ENCODE results near the gene HGS. TPM values are rescaled to one million over a fixed set of nuclear protein-coding genes. Genes with fewer than 3 reads are reported as not detected.

Gene HGS
- total and polyA plus RNA-seq, 2 of the 13 experiments (the other 11 are each of a cell fraction or from before 2014, with no cell fraction given): 73.3 to 78.1 TPM

DNA sequence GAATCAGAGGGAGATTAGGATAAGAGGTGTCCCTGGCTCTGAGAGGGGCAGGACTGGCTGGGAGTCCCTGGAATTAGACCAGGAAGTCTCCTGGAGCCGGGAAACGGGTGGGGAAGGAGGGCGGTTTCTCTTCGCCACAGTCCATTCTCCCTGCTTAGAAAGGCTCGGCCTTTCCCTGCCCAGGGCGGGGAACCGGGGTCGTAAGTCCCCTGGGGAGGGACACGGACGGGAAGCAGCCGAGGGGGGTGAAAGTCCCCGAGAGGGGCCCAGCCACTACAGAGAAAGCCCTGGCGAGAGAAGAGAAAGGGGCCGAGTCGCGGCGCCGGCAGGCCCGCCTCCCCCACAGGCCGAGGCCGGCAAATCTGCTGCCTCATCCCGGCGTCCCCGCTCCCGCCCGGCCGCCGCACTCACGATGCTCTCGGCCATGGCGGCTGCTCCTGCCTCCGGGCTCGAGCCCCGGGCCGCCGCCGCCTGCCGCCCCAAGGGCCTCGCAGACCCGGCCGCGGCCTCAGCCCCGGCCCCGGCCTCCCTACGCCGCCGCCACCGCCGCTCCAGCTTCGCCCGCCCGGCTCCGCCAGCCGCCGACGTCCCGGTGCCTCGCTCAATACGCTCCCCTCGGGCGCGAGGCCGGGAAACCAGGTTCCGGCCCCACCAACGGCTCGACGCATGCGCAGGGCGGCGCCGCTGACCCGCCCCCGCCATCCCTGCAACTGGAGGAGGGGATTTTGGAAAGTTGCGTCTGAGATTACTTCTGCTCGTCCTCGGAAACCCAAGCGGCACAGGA, 47.1 kb upstream of the HGS start, which contains the start of the genes NPLOC4 and TSPAN10 (continued):
- TF ChIP-seq TBL1XR1 (IDR thresholded peaks at IDR 0.05; ENCODE audit: borderline replicate concordance, low read length, partially characterized antibody) (peak; percentile 57), NCOA2 (CRISPR knock-in tag; IDR thresholded peaks at IDR 0.05) (peak; percentile 51), RARG (CRISPR knock-in tag; IDR thresholded peaks at IDR 0.05; ENCODE audit: low read depth) (no peak), XRCC5 (optimal IDR thresholded peaks at IDR 0.05; ENCODE audit: low read length) (peak; percentile 98), ZMYM2 (CRISPR knock-in tag; IDR thresholded peaks at IDR 0.05) (no peak), ZNF318 (CRISPR knock-in tag; IDR thresholded peaks at IDR 0.05) (no peak), ZNF543 (CRISPR knock-in tag; IDR thresholded peaks at IDR 0.05) (no peak), HNF4A (CRISPR knock-in tag; IDR thresholded peaks at IDR 0.05) (peak; percentile 32), ONECUT2 (CRISPR knock-in tag; IDR thresholded peaks at IDR 0.05) (0 out of 2 replicates have a peak, but pooled peaks have one; percentile 29), RBM22 (optimal IDR thresholded peaks at IDR 0.05; ENCODE audit: low read length) (peak; percentile 20), GABPB1 (CRISPR knock-in tag; IDR thresholded peaks at IDR 0.05) (peak; percentile 95), ZNF30 (CRISPR knock-in tag; IDR thresholded peaks at IDR 0.05) (no peak), POLR2AphosphoS5 (IDR thresholded peaks at IDR 0.05; ENCODE audit: low read depth, low read length) (peak; percentile 77), ATF4 (CRISPR knock-in tag; IDR thresholded peaks at IDR 0.05) (peak in 1 of 2 experiments; percentile 63; a peak in 1 of 4 replicates), ZSCAN9 (CRISPR knock-in tag; IDR thresholded peaks at IDR 0.05; ENCODE audit: borderline replicate concordance) (peak; percentile 91; the same call in 1 of the 2 replicates), ZNF607 (CRISPR knock-in tag; IDR thresholded peaks at IDR 0.05; ENCODE audit: borderline replicate concordance) (peak; percentile 62), GATAD1 (CRISPR knock-in tag; IDR thresholded peaks at IDR 0.05) (peak; percentile 96)
